Kidney (tissue), 14 donors: Measurements from ENCODE around the gene CASP2. TPM values are rescaled to one million over a fixed set of nuclear protein-coding genes. Genes with fewer than 3 reads are reported as not detected.
"Not testable (repeated sequence)": the region's sequence is repeated elsewhere in the genome, so short reads cannot be mapped to it uniquely, and the experiment has no call there.

Experiments used
- DNase-seq, 5 donors: peaks; one replicate each; pipeline ENCODE4 v3.0.0-alpha.2; 2013 to 2020
- FAIRE-seq: peaks from 2 replicates; lab custom pipeline; 2012; peaks lifted over from hg19 to GRCh38; lab: Jason Lieb, UNC
- H3K27ac ChIP-seq, 2 donors: one replicate each; pipeline ENCODE4 v1.7.0; 2013; ENCODE audit warnings: low read depth in 2 of 2, low read length in 2 of 2, inconsistent platforms in 1 of 2
- H3K27me3 ChIP-seq: one replicate; pipeline ENCODE4 v1.7.1; 2013; ENCODE audit warnings: low read length, inconsistent platforms; ENCODE audit not compliant: control insufficient read depth, insufficient read depth
- H3K36me3 ChIP-seq, 3 donors: one replicate each; pipeline versions ENCODE4 v1.7.0 to v1.7.1; 2013; ENCODE audit warnings: low read length in 3 of 3, control low read depth in 1 of 3, inconsistent platforms in 1 of 3; ENCODE audit not compliant: insufficient read depth in 3 of 3, control insufficient read depth in 2 of 3
- H3K4me1 ChIP-seq, 3 donors: one replicate each; pipeline versions ENCODE4 v1.7.0 to v1.7.1; 2013; ENCODE audit warnings: low read length in 3 of 3, inconsistent platforms in 1 of 3, low read depth in 1 of 3; ENCODE audit not compliant: control insufficient read depth in 2 of 3, insufficient read depth in 2 of 3
- H3K4me3 ChIP-seq, 3 donors: one replicate each; pipeline versions ENCODE4 v1.7.0 to v1.8.1; 2013; ENCODE audit warnings: low read length in 3 of 3, control low read depth in 1 of 3, inconsistent platforms in 1 of 3
- H3K9ac ChIP-seq, 3 donors: one replicate each; pipeline versions ENCODE4 v1.7.0 to v1.7.1; 2013; ENCODE audit warnings: low read length in 3 of 3, control low read depth in 1 of 3, inconsistent platforms in 1 of 3
- H3K9me3 ChIP-seq, 3 donors: one replicate each; pipeline versions ENCODE4 v1.7.0 to v1.7.1; 2013; ENCODE audit warnings: low read length in 3 of 3, control low read depth in 1 of 3, inconsistent platforms in 1 of 3; ENCODE audit not compliant: control insufficient read depth in 2 of 3, insufficient read depth in 1 of 3
- CTCF ChIP-seq: IDR thresholded peaks from 3 replicates; pipeline ENCODE4 v1.5.1; 2012; ENCODE audit warnings: mild to moderate bottlenecking, moderate library complexity, borderline replicate concordance; ENCODE audit not compliant: insufficient read depth; ENCODE audit errors: extremely low read depth
- intact Hi-C: fragments of 100-400 bp; cut with DNase I; formaldehyde crosslinking; loops from one replicate; pipeline ENCODE4 v1.11.1; 2022
- polyA plus RNA-seq: library from polyadenylated mRNA; stranded (reverse); fragments of 350-450 nt; fragmentation: Illumina TruSeq; extraction: RNeasy Lipid Tissue Mini Kit (QIAGEN cat#74804); gene quantifications from one replicate; pipeline ENCODE4 v1.2.3, GENCODE V29; 2014; ENCODE audit warnings: low read depth, low replicate concordance; ENCODE audit not compliant: insufficient read depth
- total RNA-seq: library from RNA; stranded (reverse); fragmentation: NEBNext Ultra II Directional; extraction: Animal tissue kit (Norgen Biotek cat#: 25700); gene quantifications from one replicate; pipeline ENCODE4 v1.2.1, GENCODE V29; 2021
- donor health status: control.
- donor health status: control.
- donor health status: control.
- donor health status: control.
- donor health status: control.
- donor health status: DM: yes; HTN: yes; CAD: no.
- donor health status: Normal renal cell carcinoma (clear cell type).

Gene CASP2
- total and polyA plus RNA-seq, 2 donors from 2014 or later, result 6.6 to 36.2 TPM

DNA sequence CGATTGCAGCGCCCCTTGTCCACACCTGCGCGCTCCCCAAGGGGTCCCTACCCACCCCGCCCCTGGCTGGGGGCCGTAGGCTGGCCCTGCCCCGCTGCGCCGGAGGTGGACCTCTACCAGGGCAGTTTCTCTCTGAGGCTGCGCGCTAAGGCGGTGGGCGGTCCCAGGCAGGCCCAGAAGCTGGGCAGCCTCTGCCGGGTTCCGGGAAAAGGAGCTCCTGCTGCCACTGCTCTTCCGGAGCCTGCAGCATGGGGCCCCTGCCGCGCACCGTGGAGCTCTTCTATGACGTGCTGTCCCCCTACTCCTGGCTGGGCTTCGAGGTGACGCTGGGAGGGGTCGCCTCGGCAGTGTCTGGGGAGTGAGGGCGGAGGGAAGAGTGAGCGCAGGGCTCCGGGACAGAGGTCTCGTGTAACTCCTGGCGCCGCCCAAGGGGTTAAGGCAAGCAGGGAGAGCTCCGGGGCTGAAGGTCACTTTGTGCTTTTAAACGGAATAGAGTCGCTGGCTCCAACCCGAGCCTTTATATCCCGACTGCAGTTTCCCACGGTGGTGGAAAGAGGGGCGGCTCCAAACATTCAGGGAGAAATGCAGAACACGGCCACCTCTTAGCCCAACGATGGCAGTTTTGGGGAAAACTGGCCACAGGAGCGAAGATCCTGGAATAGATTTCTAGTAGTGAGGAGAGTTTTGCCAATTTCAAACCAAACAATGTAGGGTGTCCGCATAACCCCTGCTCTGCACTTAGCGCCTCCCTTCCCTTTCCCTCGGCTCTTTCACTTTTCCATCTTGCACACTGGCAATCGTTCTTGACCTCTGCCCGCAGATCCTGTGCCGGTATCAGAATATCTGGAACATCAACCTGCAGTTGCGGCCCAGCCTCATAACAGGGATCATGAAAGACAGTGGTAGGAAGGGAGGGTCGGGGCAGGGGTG lies 24.6 kb upstream of the CASP2 start, which contains the start of gene GSTK1:
Gene GSTK1 (plus strand): TSS at position 176 of the 930 bp plus-strand sequence. CDS start 73 bp downstream, at position 249.
- intact Hi-C loops, result no loop called here
- FAIRE-seq (no peak), DNase-seq (peak; percentile 85 to 95 (median 90))
- peak within 1 kb of the TSS; percentile 55 to 85 (median 84) for H3K9ac ChIP-seq
- no peaks in the 10 kb centered on the region for H3K9me3 ChIP-seq
- no peak for TF ChIP-seq CTCF
- peaks cover 6 to 18% (median 7%) of the 10 kb centered on the region in 3 donors for H3K36me3 ChIP-seq
- peak within 1 kb of the TSS; percentile 86 to 90 for H3K27ac ChIP-seq
- H3K4me1 ChIP-seq, result peaks cover 0 to 6% (median 0%) of the 10 kb centered on the region in 3 donors
- H3K27me3 ChIP-seq, result no peaks in the 10 kb centered on the region
- H3K4me3 ChIP-seq, result peak within 1 kb of the TSS; percentile 81 to 99 (median 96)

DNA sequence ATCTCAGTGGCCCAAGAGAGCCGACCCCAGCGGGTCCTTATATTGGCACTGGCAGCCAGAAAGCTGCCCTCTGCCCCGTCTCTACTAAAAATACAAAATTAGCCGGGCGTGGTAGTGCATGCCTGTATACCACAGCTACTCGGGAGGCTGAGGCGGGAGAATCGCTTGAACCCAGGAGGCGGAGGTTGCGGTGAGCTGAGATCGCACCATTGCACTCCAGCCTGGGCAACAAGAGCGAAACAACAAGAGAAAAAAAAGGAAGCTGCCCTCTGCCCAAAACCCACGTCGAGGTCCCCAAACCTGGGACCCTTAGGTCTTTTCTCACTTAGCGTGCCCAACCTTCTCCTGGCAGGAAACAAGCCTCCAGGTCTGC lies 24.0 kb upstream of the CASP2 start:
- H3K9me3 ChIP-seq, DNase-seq, H3K27me3 ChIP-seq, H3K4me1 ChIP-seq, FAIRE-seq, intact Hi-C loops: not testable (repeated sequence)
- Histone ChIP-seq H3K4me3 (peak overlapping the region; percentile 81 to 99 (median 96)), H3K36me3 (peaks cover 6 to 22% (median 7%) of the 10 kb centered on the region in 3 donors), H3K27ac (peak overlapping the region; percentile 86 to 90), H3K9ac (peak overlapping the region in 1 of 3 donors; percentile 84)

DNA sequence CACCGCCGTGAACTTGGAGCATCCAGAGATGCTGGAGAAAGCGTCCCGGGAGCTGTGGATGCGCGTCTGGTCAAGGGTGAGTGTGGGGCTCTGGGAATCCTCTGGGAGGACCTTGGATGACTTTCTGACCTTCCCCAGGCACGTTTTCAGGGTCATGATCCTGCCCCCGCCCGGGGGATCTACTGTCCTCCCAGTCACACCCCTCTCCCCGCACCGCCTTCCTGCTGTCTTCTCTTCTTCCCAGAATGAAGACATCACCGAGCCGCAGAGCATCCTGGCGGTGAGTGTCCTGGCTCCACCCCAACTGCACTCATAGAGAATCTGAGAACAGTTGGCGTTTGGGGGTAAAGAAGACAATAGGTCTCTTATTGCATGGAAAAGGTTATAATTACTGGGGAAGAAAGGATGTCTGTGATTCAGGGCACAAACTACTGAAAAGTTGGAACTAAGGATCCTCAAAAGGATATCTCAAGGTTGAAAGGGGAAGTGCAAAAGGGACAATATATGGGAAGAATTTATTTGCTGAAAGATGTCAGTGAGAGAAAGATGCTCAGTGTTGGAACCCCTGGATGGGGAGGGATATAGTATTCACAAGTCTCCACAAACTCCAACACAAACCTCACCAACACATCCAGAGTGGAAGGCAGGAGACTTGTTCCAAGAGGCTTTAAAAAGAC lies 23.0 kb upstream of the CASP2 start:
- H3K4me1 ChIP-seq, result peaks cover 0 to 6% (median 0%) of the 10 kb centered on the region in 3 donors
- peaks cover 6 to 22% (median 8%) of the 10 kb centered on the region in 3 donors for H3K36me3 ChIP-seq
- H3K9me3 ChIP-seq, result no peaks in the 10 kb centered on the region
- TF ChIP-seq CTCF, result no peak
- DNase-seq (no peak), FAIRE-seq (no peak)
- H3K27me3 ChIP-seq, result no peaks in the 10 kb centered on the region
- no peak overlapping the region for H3K27ac ChIP-seq
- intact Hi-C loops, result no loop called here
- H3K4me3 ChIP-seq, result peak overlapping the region in 1 of 3 donors; percentile 96
- no peak overlapping the region for H3K9ac ChIP-seq

DNA sequence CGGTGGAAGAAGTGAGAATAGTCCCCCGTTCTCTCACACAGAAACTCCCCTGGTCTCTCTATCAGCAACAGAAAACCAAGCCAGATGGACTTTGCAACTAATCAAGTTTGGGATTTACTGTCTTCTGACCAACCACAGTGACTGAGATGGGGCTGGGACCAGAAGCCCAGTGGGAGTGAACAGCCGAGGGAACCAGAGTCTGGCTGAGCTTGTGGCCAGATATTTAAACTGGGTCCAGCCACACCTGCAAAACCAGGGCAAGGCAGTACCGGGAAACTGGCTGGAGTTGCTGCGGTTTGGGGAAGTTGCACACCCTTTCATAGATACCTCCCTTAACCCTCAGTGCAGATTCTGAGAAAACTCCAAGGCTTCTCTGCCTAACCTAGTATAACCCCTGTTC lies 18.9 kb upstream of the CASP2 start:
- no peak overlapping the region for H3K9ac ChIP-seq
- peaks cover 0 to 6% (median 0%) of the 10 kb centered on the region in 3 donors for H3K4me1 ChIP-seq
- no peak overlapping the region for H3K4me3 ChIP-seq
- DNase-seq, result no peak
- peak overlapping the region in 1 of 2 donors; percentile 13 for H3K27ac ChIP-seq
- intact Hi-C loops, result no loop called here
- H3K27me3 ChIP-seq, result no peaks in the 10 kb centered on the region
- FAIRE-seq, result no peak
- no peak for TF ChIP-seq CTCF
- no peaks in the 10 kb centered on the region for H3K9me3 ChIP-seq
- peaks cover 6 to 22% (median 8%) of the 10 kb centered on the region in 3 donors for H3K36me3 ChIP-seq
